ENCODE measurements around the gene LGMN.
"Not testable (repeated sequence)": the region's sequence is repeated elsewhere in the genome, so short reads cannot be mapped to it uniquely, and the experiment has no call there.

The LGMN gene

DNA sequence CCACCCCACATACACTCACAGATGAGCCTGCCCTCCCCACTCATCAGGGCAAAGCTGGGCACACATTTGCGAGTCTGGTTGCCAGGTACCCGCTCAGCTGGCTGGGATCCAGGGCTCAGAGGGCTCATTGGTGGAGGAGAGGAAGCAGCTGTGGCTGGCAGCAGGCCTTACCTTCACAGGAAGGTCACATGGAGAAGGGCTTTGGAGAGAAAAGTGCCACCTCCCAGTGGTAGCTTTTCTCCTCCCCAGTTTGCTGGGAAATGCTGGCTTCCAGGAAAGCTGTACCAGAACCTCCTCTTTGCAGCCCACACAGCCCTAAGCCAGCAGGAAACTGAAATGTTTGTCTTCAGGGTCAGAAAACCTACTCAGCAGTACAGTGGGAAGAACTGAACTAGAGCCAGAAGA lies 55.6 kb downstream of the LGMN start:
- peak; percentile 39 for DNase-seq

DNA sequence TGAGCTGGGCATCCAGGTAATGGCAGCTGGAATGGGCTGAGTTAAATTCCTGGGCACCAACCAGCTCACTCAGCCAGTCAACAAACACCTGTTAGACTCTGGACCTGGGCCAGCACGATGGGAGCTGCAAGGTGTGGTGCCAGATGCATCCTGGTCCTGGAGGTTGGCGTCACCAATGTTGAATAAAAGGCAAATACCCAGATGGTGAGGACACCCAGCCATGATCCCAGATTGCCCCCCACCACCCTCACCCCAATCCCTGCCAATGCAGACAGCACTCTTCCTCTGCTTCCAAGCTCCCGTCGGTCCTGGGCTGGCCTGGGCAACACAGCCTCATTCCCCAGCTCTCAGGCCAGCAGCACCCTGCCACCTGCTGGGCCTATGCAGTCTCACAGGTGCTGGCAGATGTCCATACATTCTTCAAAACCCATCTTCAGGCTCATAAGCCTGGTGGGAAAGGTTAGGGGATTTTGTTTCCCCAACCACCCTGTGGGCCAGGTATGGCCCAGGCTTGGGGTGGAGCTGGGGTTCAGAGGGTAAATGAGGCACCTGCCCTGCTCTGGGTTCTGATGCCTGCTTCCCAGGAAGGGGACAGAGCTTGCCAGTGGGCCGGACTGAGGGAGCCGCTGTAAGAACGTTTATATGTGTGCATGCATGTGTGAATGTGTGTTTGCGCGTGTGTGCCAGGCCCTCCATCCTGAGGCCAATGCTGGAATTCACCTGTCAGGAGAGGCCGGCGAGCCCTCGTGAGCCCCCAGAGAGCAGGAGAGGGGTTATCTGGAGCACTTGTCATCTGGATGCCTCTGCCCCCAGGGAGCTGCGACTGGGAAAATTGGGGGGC lies 58.0 kb downstream of the LGMN start:
- no peak for DNase-seq

- no peak for DNase-seq
These were observed 59.7 kb downstream of the LGMN start for GRCh38 chr14:92688434-92689375.

DNA sequence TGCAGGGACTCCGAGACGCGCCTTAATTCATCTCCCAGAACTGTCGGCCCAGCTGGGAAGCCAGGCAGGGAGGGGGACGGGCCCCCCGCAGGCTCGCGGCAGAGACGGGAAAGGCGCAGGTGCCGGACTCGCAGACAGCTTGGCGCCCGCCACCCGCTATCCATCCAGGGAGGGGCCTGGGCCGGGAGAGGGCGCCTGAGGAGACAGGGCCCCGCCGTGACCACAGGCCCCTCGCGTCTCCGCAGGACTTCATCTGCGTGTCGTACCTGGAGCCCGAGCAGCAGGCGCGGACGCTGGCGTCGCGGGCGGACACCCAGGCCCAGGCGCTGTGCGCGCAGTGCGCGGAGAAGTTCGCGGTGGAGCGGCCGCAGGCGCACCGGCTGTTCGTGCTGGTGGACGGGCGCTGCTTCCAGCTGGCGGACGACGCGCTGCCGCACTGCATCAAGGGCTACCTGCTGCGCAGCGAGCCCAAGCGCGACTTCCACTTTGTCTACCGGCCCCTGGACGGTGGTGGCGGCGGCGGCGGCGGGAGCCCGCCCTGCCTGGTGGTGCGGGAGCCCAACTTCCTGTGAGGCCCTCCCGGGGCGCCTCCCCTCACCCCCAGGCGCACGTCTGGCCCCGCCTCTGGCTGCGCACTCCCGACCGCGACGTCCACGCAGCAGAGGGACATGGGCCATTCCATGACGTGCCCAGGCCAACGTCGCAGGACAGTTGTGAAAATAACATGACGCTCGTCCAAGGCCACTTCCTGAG lies 60.6 kb downstream of the LGMN start:
- DNase-seq: no peak

GRCh38 chr14:92686900-92687427 lies 61.5 kb downstream of the LGMN start:
- DNase-seq: peak; percentile 26

DNA sequence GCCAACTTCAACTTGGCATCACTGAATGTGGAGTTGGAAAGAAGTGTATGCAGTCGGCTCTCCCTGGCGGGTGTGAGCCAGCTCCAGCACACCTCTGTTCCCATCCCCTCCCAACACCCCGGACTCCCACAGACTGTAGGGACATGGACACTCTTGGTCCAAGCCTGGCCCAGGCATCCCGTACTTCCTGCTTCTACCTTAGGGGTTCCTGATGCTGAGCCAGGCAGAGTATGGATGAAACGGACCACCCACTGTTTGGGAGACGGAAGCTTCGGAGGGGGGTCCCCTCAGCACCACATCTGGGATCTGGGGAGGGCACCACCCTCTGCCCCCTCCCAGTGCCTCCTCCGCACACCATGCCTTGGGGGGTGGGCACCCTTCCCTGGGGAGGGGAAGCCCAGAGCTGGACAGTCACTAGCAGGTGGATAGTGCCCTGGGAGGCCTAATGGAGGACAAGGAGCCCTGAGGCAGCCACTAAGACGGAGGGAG lies 62.0 kb downstream of the LGMN start:
- DNase-seq: no peak

GRCh38 chr14:92685784-92686355 lies 62.6 kb downstream of the LGMN start:
- no peak for DNase-seq

DNA sequence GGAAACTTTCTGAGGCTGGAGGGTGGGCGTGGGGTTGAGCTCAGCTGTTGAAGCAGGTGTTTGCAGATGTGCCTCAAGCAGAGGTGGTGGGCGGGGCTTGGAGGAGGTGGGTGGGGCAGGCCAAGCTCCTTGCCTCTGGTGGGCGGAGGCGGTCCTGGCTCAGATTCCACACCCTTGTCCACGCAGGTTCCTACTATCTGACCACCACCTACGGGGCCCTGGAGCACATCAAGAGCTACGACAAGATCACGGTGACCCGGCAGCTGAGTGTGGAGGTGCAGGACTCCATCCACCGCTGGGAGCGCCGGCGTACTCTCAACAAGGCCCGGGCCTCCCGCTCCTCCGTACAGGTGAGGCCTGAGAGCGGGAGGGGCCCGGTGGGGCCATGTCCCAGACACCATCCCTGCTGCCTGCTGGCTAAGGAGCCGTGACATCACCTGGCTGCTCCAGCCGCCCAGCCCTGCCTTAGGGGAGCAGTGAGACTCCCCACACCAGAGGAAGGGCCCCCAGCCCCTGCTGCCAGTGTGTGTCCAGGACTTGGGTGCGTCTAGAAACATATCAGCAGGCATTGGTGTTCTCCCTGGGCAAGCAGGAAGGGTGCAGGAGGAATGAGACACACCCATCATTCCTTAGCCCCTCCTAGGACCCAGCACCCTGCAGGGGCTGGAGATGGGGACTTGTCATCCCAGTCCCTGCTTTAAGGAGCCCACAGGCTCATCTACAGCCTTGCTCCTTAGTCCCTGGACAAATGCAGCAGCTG lies 63.4 kb downstream of the LGMN start:
- no peak for DNase-seq

GRCh38 chr14:92683041-92683440 lies 65.4 kb downstream of the LGMN start:
- DNase-seq: no peak

DNA sequence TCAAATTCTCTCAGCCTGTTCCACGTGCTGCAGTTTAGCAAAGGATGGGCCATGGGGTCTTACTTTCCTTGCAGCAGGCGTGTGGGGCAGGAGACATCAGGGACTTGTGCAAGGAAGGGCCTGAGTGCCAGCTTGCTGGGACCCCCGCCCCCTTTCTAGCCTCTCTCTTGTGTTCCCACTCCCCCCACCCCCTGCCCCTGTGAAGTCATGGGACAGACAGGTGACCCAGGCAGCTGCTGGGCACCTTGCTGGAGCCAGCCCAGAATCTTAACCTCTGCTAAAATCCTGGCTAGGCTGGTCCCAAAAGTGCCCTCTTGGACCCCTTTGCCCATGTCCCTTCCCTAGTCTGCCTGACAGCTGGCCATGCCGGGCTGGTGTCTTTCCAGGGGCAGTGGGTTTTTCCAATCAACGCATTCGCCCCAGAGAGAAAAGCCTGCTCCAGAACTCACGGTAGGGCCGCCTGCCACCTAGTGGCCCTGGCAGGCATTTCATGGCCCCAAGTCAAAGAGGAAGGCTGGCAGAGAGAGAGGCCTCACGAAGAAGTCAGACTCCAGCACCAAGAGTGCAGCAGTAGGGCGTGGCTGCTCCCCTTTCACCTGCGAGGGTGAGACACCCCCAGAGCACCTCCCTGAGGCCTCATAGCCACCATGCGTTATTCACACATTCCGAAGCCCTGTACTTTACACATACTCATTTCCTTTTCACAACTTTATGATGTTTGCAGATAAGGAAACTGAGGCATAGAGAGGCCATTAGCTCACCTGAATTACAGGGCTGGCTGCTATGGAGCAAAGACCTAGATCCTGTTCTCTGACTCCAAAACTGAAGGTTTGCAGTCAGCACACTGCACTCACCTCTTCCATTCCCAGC lies 67.4 kb downstream of the LGMN start:
- DNase-seq: no peak

DNA sequence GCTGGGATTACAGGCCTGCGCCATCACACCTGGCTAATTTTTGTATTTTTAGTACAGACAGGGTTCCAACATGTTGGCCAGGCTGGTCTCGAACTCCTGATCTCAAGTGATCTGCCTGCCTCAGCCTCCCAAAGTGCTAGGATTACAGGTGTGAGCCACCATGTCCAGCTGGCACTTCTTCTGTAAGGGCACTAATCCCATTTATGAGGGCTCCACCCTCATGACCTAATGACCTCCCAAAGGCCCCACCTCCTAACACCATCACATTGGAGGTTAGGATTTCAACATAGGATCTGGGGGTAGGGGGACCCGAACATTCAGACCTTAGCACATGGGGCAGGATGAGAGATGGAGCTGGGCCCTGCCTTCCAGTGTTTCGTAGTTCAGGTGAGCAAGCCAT lies 68.1 kb downstream of the LGMN start:
- not testable (repeated sequence) for DNase-seq

GRCh38 chr14:92679246-92679645 lies 69.2 kb downstream of the LGMN start:
- DNase-seq: no peak

- no peak for DNase-seq
These were observed 69.7 kb downstream of the LGMN start for GRCh38 chr14:92678766-92679165.

GRCh38 chr14:92677955-92678354 lies 70.5 kb downstream of the LGMN start:
- no peak for DNase-seq

- no peak for DNase-seq
These were observed 71.2 kb downstream of the LGMN start for GRCh38 chr14:92677087-92677668.

- no peak for DNase-seq
These were observed 71.9 kb downstream of the LGMN start for GRCh38 chr14:92676403-92677086.

DNA sequence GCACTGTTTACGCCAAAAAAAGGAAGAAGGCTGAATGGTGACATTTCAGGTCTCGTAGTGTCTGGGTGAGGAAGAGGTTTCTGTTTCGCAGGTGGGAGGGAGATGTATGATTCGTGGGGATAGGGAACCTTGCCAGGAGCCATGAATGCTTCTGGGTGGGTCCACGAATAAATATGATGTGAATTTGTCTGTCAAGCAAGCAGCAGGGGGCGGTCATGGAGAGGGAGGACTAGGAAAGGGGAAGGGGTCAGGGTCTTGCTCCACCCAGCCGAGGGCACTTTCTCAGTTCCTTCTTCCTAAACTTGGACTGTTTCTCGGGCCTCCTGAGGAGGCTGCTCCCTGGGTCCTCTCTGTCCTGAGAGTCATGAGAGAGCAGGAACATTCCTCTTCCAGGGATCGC lies 72.5 kb downstream of the LGMN start:
- DNase-seq: no peak

GRCh38 chr14:92675421-92675820 lies 73.0 kb downstream of the LGMN start:
- DNase-seq: no peak

- no peak for DNase-seq
These were observed 74.8 kb downstream of the LGMN start for GRCh38 chr14:92673601-92674150.

All from NCI-H187 treated with DMSO at 0.1 percent for 48 hours (cell line).